Parathyroid adenoma (tissue), 2 donors: ENCODE results near the gene PLXNC1.

ENCODE experiments used
- H2AFZ ChIP-seq: fragments of 300-600 bp; sonication (generic); one replicate; pipeline ENCODE4 v1.7.0; 2017; ENCODE audit warnings: antibody characterized with exemption, mild to moderate bottlenecking
- H3K27ac ChIP-seq: fragments of 300-600 bp; sonication (generic); one replicate; pipeline ENCODE4 v1.7.0; 2017
- H3K27me3 ChIP-seq: fragments of 300-600 bp; sonication (generic); one replicate; pipeline ENCODE4 v1.7.0; 2017; ENCODE audit warnings: low read length; ENCODE audit not compliant: control insufficient read depth, insufficient read depth
- H3K36me3 ChIP-seq: fragments of 300-600 bp; sonication (generic); one replicate; pipeline ENCODE4 v1.7.0; 2017; ENCODE audit warnings: low read length; ENCODE audit not compliant: control insufficient read depth, insufficient read depth
- H3K4me1 ChIP-seq: fragments of 300-600 bp; sonication (generic); one replicate; pipeline ENCODE4 v1.7.0; 2017; ENCODE audit warnings: control low read depth
- H3K4me2 ChIP-seq: fragments of 300-600 bp; sonication (generic); one replicate; pipeline ENCODE4 v1.7.0; 2017; ENCODE audit warnings: low read length
- H3K4me3 ChIP-seq: fragments of 300-600 bp; sonication (generic); one replicate; pipeline ENCODE4 v1.7.0; 2017; ENCODE audit warnings: low read depth, low read length
- H3K79me2 ChIP-seq: fragments of 300-600 bp; sonication (generic); one replicate; pipeline ENCODE4 v1.7.0; 2017; ENCODE audit warnings: control low read depth
- H3K9ac ChIP-seq: fragments of 300-600 bp; sonication (generic); one replicate; pipeline ENCODE4 v1.7.0; 2017; ENCODE audit warnings: mild to moderate bottlenecking
- H3K9me3 ChIP-seq: fragments of 300-600 bp; sonication (generic); one replicate; pipeline ENCODE4 v1.7.0; 2017; ENCODE audit warnings: low read length; ENCODE audit not compliant: control insufficient read depth
- CTCF ChIP-seq: fragments of 300-600 bp; sonication (generic); IDR thresholded peaks from one replicate; pipeline ENCODE4 v1.7.0; 2017; ENCODE audit warnings: antibody characterized with exemption, mild to moderate bottlenecking
- donor health status: primary hyperparathyroidism.

Gene PLXNC1

GRCh38 chr12:94169495-94169894, 21.1 kb downstream of the PLXNC1 start:
- Histone ChIP-seq H3K4me2 (no peak overlapping the region), H3K27ac (no peak overlapping the region), H3K36me3 (no peaks in the 10 kb centered on the region), H3K27me3 (no peaks in the 10 kb centered on the region), H3K9ac (no peak overlapping the region), H3K4me3 (no peak overlapping the region), H3K4me1 (no peaks in the 10 kb centered on the region), H2AFZ (no peak overlapping the region), H3K79me2 (no peaks in the 10 kb centered on the region), H3K9me3 (no peaks in the 10 kb centered on the region)
- TF ChIP-seq CTCF: no peak

- no peak overlapping the region for H2AFZ ChIP-seq
- H3K4me3 ChIP-seq: no peak overlapping the region
- no peak for TF ChIP-seq CTCF
- H3K4me1 ChIP-seq: no peaks in the 10 kb centered on the region
- no peak overlapping the region for H3K27ac ChIP-seq
- H3K79me2 ChIP-seq: no peaks in the 10 kb centered on the region
- H3K27me3 ChIP-seq: no peaks in the 10 kb centered on the region
- no peak overlapping the region for H3K4me2 ChIP-seq
- H3K9ac ChIP-seq: no peak overlapping the region
- H3K9me3 ChIP-seq: no peaks in the 10 kb centered on the region
- no peaks in the 10 kb centered on the region for H3K36me3 ChIP-seq
These were observed 21.8 kb downstream of the PLXNC1 start for GRCh38 chr12:94169966-94170689.

- no peak overlapping the region for H2AFZ ChIP-seq
- H3K9me3 ChIP-seq: no peaks in the 10 kb centered on the region
- H3K9ac ChIP-seq: no peak overlapping the region
- H3K79me2 ChIP-seq: no peaks in the 10 kb centered on the region
- no peaks in the 10 kb centered on the region for H3K4me1 ChIP-seq
- no peaks in the 10 kb centered on the region for H3K36me3 ChIP-seq
- H3K27ac ChIP-seq: no peak overlapping the region
- no peaks in the 10 kb centered on the region for H3K27me3 ChIP-seq
- H3K4me3 ChIP-seq: no peak overlapping the region
- no peak for TF ChIP-seq CTCF
- no peak overlapping the region for H3K4me2 ChIP-seq
These were observed 22.6 kb downstream of the PLXNC1 start for GRCh38 chr12:94170690-94171594.

GRCh38 chr12:94171595-94171930, 23.2 kb downstream of the PLXNC1 start:
- no peak overlapping the region for H3K27ac ChIP-seq
- H3K36me3 ChIP-seq: no peaks in the 10 kb centered on the region

More at GRCh38 chr12:94171595-94171930, 23.2 kb downstream of the PLXNC1 start:
- no peak for TF ChIP-seq CTCF
- Histone ChIP-seq H3K79me2 (no peaks in the 10 kb centered on the region), H3K4me1 (no peaks in the 10 kb centered on the region), H3K27me3 (no peaks in the 10 kb centered on the region), H2AFZ (no peak overlapping the region), H3K4me2 (no peak overlapping the region), H3K4me3 (no peak overlapping the region), H3K9me3 (no peaks in the 10 kb centered on the region), H3K9ac (no peak overlapping the region)
